Endothelial cell (in vitro differentiated cells): ENCODE data around the gene BLVRB. TPM values are rescaled to one million over a fixed set of nuclear protein-coding genes. Genes with fewer than 3 reads are reported as not detected.
A peak's percentile ranks its signal among the peaks of the same experiment; 100 is the strongest.

Experiments
- DNase-seq: peaks from one replicate; pipeline ENCODE4 v3.0.0; 2021; ENCODE audit warnings: low spot score
- H3K27ac Mint-ChIP-seq: one replicate; pipeline ENCODE4 v1.8.0; 2021; ENCODE audit warnings: mixed read lengths, inconsistent platforms; ENCODE audit not compliant: unreplicated experiment
- H3K27me3 Mint-ChIP-seq: one replicate; pipeline ENCODE4 v1.8.0; 2021; ENCODE audit warnings: mild to moderate bottlenecking, moderate library complexity, mixed read lengths, inconsistent platforms; ENCODE audit not compliant: unreplicated experiment
- H3K36me3 Mint-ChIP-seq: one replicate; pipeline ENCODE4 v1.8.0; 2021; ENCODE audit warnings: mild to moderate bottlenecking, low read depth, mixed read lengths, inconsistent platforms; ENCODE audit not compliant: unreplicated experiment
- H3K4me1 Mint-ChIP-seq: one replicate; pipeline ENCODE4 v1.8.0; 2021; ENCODE audit warnings: mild to moderate bottlenecking, mixed read lengths, inconsistent platforms; ENCODE audit not compliant: unreplicated experiment
- H3K4me3 Mint-ChIP-seq: one replicate; pipeline ENCODE4 v1.8.0; 2021; ENCODE audit warnings: mild to moderate bottlenecking, mixed read lengths, inconsistent platforms; ENCODE audit not compliant: unreplicated experiment
- H3K9me3 Mint-ChIP-seq: one replicate; pipeline ENCODE4 v1.8.0; 2021; ENCODE audit warnings: mixed read lengths, inconsistent platforms; ENCODE audit not compliant: unreplicated experiment
- CTCF ChIP-seq: fragments of 200-600 bp; sonication (generic); IDR thresholded peaks from one replicate; pipeline ENCODE4 v1.5.0; 2021; ENCODE audit warnings: antibody characterized with exemption; ENCODE audit not compliant: unreplicated experiment
- total RNA-seq: library from RNA; stranded (reverse); fragmentation: NEBNext Ultra II Directional; extraction: Animal tissue kit (Norgen Biotek cat#: 25700); gene quantifications from one replicate; pipeline ENCODE4 v1.2.1, GENCODE V29; 2021; ENCODE audit not compliant: unreplicated experiment

BLVRB gene
- total RNA-seq, 1 donor from 2014 or later = 17.5 TPM

- peaks cover 3% of the 10 kb centered on the region for H3K4me1 Mint-ChIP-seq
- peaks cover 7% of the 10 kb centered on the region for H3K36me3 Mint-ChIP-seq
- no peaks in the 10 kb centered on the region for H3K9me3 Mint-ChIP-seq
- H3K4me3 Mint-ChIP-seq = peak overlapping the region; percentile 35
- no peak for TF ChIP-seq CTCF
- H3K27ac Mint-ChIP-seq = no peak overlapping the region
- H3K27me3 Mint-ChIP-seq = peaks cover 19% of the 10 kb centered on the region
- no peak for DNase-seq
Observed at GRCh38 chr19:40512110-40512472, 46.5 kb upstream of the BLVRB start.

- Mint-ChIP-seq H3K4me1 (peaks cover 3% of the 10 kb centered on the region), H3K27ac (no peak overlapping the region), H3K36me3 (peaks cover 7% of the 10 kb centered on the region), H3K27me3 (peaks cover 19% of the 10 kb centered on the region), H3K9me3 (no peaks in the 10 kb centered on the region), H3K4me3 (no peak overlapping the region)
- no peak for TF ChIP-seq CTCF
- DNase-seq = no peak
Observed at GRCh38 chr19:40511487-40511886, 45.9 kb upstream of the BLVRB start.

GRCh38 chr19:40510526-40511115 is 45.1 kb upstream of the BLVRB start:
- TF ChIP-seq CTCF = no peak
- peaks cover 13% of the 10 kb centered on the region for H3K36me3 Mint-ChIP-seq
- peaks cover 3% of the 10 kb centered on the region for H3K4me1 Mint-ChIP-seq
- DNase-seq = no peak
- H3K9me3 Mint-ChIP-seq = no peaks in the 10 kb centered on the region
- no peak overlapping the region for H3K4me3 Mint-ChIP-seq
- H3K27ac Mint-ChIP-seq = no peak overlapping the region
- peaks cover 21% of the 10 kb centered on the region for H3K27me3 Mint-ChIP-seq

- H3K27ac Mint-ChIP-seq = no peak overlapping the region
- TF ChIP-seq CTCF = no peak
- peaks cover 13% of the 10 kb centered on the region for H3K27me3 Mint-ChIP-seq
- no peak overlapping the region for H3K4me3 Mint-ChIP-seq
- peaks cover 20% of the 10 kb centered on the region for H3K36me3 Mint-ChIP-seq
- H3K9me3 Mint-ChIP-seq = no peaks in the 10 kb centered on the region
- H3K4me1 Mint-ChIP-seq = peaks cover 3% of the 10 kb centered on the region
- DNase-seq = no peak
Observed at GRCh38 chr19:40508739-40509260, 43.3 kb upstream of the BLVRB start.

- no peak for DNase-seq
- Mint-ChIP-seq H3K4me3 (no peak overlapping the region), H3K36me3 (peaks cover 20% of the 10 kb centered on the region), H3K9me3 (no peaks in the 10 kb centered on the region), H3K27me3 (peaks cover 9% of the 10 kb centered on the region), H3K27ac (no peak overlapping the region), H3K4me1 (peaks cover 3% of the 10 kb centered on the region)
- TF ChIP-seq CTCF = no peak
Observed at GRCh38 chr19:40507892-40508291, 42.3 kb upstream of the BLVRB start.
